ENCODE results near the gene ANKRD28.
"Not testable (repeated sequence)": the region's sequence is repeated elsewhere in the genome, so short reads cannot be mapped to it uniquely, and the experiment has no call there.

Gene ANKRD28

DNA sequence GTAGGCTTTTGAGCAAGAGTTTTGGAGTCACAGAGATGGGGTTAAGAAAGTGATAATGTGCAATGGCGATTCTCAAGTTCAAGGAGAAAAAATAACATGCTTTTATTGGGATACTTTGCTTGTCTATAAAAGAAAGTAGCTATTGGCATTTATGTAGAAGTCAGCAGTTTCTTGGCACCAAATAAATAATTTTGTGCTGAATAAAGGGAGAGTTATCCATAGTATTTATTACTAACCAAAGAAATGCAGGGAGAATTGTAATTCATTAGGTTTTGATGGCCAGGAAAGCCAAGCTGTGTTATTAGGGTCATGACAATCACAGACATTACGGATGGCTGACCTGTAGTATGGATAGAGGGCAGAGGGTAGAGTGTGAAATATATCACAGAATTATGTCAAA lies 163.1 kb downstream of the ANKRD28 start:
- DNase-seq (ENCODE audit: low read depth) = no peak

DNA sequence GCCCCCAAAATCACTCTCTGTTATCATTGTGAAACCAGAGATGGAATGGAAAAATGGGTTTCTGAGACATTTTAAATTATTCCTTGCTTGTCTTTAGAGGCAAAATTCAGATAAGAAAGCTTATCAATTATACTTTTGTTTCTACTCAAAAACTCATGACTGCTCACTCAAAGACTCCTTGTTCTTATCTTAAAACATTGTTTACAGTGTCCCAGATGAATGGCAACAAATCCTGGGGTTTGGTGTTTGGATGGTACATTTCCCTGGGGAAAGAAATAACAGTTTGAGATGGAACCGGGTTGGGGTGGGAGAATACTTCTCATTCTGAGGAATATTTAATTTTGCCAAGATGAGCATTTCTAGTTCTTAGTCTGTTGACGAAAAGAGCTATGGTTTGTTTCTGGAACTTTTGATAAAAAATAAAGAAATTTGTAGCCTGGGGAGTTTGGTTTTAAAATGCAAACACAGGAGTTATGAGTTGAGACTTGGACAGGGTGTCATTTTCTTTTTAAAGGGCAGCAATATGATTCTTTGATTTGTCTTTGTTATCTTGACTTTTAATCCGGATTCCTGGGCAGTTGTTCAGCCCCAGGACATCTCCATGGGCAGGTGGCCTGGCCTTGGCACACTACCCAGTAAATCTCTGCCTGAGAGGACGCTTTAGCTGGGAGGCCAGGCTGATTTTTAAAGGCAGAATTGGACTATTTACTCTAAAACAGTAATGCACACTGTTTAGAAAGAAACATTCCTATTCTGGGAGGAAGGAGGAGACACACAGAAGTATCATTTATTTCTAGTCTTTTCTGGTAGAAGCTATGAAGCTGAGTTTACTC lies 163.8 kb downstream of the ANKRD28 start:
- DNase-seq (ENCODE audit: low read depth) = no peak

- DNase-seq (ENCODE audit: low read depth) = no peak
Measured at GRCh38 chr3:15633159-15633558, 164.6 kb downstream of the ANKRD28 start.

DNA sequence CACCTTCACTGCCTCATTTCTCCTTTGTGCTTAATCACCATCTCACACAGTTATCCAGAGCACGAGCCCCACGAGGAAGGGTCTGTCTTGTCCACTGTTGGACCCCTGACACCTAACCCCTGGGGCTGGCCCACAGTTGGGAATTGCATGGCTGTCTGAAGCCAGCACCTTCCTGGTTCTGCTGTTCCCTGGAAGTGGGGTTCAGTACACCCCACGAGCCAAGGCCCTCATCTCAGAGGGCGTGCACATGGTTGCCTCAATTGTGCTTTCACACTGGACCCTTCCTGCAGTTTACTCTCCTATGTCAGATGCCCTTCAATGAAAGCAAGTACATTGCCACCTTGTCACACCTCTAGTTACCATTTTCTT lies 165.6 kb downstream of the ANKRD28 start:
- DNase-seq (ENCODE audit: low read depth) = no peak

- DNase-seq (ENCODE audit: low read depth) = no peak
Measured at GRCh38 chr3:15631426-15632211, 166.2 kb downstream of the ANKRD28 start.

DNA sequence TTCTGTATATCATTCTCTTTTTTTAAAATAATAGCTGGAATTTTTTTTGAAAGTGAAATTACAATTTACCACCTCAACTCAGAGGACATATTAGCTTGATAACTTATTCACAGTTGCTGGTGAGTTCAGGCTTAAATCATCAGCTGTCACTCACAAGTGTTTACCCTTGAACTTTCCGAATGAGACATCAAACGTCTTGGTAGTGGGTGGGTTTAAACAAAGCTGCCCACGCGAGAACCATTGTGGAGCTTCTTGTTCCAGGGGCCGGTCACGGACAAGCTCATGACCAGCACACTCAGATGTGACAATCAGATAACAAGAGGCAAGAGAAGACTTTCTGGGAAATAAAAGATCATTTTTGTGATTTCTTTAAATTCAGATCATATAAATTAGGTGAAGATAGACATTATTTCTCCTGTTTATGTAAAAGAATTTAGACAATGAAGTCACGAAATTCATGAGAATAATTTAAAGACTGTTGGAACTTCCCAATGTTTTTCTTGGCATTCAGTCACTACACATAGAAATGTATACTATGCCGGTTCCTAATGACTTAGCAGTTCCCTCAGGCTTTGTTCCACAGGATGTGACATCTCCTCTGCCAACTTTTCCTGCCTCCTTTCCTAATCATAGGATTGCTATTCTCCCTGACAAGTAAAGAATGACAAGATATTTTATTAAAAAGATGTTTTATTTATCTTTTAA lies 167.0 kb downstream of the ANKRD28 start:
- DNase-seq (ENCODE audit: low read depth) = no peak

DNA sequence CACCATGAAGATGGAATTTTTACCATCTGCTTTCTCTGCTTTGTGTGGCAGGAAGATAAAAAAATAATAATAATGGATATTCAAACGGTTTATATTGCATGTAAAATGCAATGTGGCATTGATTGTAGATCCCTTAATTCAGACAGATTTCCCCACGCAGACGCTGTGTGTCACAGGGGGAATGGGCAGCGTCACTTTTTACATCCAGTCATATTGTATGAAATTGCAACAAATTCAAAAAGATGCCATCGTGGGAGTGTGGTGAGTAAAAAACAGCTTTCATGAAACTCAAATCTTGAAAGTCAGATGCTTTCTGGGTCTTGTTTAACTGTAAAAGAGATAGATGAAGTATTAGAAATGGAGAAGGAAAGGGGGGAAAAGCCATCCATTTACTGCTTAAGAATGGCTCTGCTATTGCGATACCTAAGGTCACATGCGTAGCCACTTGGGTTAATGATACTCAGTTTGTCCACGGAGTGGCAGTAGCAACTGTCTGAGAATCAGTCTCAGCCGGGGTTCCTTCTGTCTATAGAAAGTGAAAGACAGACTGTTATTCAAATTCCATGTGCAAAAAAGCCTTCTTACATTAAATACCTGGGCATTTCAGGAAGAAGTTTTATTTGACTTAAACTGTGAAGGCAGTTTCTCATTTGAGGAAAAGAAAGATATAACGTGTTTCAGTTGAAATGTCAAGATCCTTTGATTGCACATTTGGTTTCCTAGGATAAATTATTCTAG lies 167.8 kb downstream of the ANKRD28 start:
- peak; percentile 42 for DNase-seq (ENCODE audit: low read depth)

DNA sequence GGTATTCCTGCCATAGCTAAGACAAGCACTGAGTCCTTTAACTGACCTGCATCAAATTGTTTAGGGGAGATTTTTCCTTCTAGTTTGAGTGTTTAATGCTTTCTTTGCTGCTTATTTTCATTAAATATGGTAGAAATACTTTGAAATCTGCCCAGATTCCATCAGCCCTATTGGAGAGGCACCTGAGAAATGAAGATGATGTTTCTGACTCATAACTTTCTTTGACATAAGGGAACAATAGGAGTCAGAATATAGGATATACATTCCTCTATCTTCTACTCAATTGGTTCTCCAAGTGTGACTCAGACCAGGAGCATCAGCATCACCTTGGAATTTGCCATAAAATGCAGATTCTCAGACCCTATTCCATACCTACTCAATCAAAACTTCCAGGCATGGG lies 168.8 kb downstream of the ANKRD28 start:
- DNase-seq (ENCODE audit: low read depth) = no peak

GRCh38 chr3:15623535-15624440 lies 174.0 kb downstream of the ANKRD28 start:
- no peak for DNase-seq (ENCODE audit: low read depth)

DNA sequence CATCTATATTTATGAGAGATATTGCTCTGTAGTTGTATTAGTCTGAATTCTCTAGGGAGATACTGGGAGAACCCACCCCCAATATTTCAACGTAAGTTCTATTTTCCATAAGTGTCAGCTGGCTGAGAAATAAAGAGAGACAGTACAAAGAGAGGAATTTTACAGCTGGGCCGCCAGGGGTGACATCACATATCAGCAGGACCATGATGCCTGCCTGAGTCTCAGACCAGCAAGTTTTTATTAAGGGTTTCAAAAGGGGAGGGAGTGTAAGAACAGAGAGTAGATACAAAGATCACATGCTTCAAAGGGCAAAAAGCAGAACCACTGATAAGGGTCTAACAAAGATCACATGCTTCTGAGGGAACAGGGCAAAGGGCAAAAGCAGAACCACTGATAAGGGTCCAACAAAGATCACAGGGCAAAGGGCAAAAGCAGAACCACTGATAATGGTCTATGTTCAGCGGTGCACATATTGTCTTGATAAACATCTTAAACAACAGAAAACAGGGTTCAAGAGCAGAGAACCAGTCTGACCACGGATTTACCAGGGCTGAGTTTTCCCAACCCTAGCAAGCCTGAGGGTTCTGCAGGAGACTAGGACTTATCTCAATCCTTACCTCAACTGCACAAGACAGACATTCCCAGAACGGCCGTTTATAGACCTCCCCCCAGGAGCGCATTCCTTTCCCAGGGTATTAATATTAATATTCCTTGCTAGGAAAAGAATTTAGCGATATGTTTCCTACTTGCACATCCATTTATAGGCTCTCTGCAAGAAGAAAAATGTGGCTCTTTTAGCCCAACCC lies 177.9 kb downstream of the ANKRD28 start:
- not testable (repeated sequence) for DNase-seq (ENCODE audit: low read depth)
